Neuronal stem cell (in vitro differentiated cells): ENCODE measurements around the gene AMBRA1.

Experiments used
- DNase-seq: peaks from one replicate; pipeline ENCODE4 v3.0.0-alpha.2; 2013; ENCODE audit warnings: low spot score
- H2AFZ ChIP-seq: one replicate; pipeline ENCODE4 v1.6.1; 2013; ENCODE audit warnings: mild to moderate bottlenecking, low read length, inconsistent platforms
- H2AK5ac ChIP-seq: 2 replicates; pipeline ENCODE4 v1.6.1; 2013; ENCODE audit warnings: low read depth, mild to moderate bottlenecking, inconsistent platforms, low read length, moderate library complexity, mixed read lengths
- H2BK120ac ChIP-seq: 2 replicates; pipeline ENCODE4 v1.6.1; 2013; ENCODE audit warnings: low read depth, mild to moderate bottlenecking, inconsistent platforms, low read length, moderate library complexity, mixed read lengths
- H2BK12ac ChIP-seq: one replicate; pipeline ENCODE4 v1.6.1; 2013; ENCODE audit warnings: low read length, inconsistent platforms
- H2BK15ac ChIP-seq: 2 replicates; pipeline ENCODE4 v1.6.1; 2013; ENCODE audit warnings: mild to moderate bottlenecking, low read length, inconsistent platforms, mixed read lengths
- H2BK5ac ChIP-seq: one replicate; pipeline ENCODE4 v1.6.1; 2013; ENCODE audit warnings: inconsistent platforms, mild to moderate bottlenecking, low read length, moderate library complexity
- H3K14ac ChIP-seq: one replicate; pipeline ENCODE4 v1.6.1; 2013; ENCODE audit warnings: low read length, inconsistent platforms
- H3K18ac ChIP-seq: 2 replicates; pipeline ENCODE4 v1.6.1; 2013; ENCODE audit warnings: low read length, inconsistent platforms
- H3K23ac ChIP-seq: 2 replicates; pipeline ENCODE4 v1.6.1; 2013; ENCODE audit warnings: low read depth, mild to moderate bottlenecking, mixed read lengths, low read length, inconsistent platforms; ENCODE audit not compliant: poor library complexity
- H3K27ac ChIP-seq: replicated peaks from 3 replicates; pipeline ENCODE4 v1.5.1; 2013; ENCODE audit warnings: low read length, inconsistent platforms
- H3K27me3 ChIP-seq, 3 experiments: 2 replicates each; pipeline ENCODE4 v1.6.1; 2013; ENCODE audit warnings: low read length in 3 of 3, mild to moderate bottlenecking in 2 of 3, inconsistent platforms in 1 of 3, low read depth in 1 of 3, mixed read lengths in 1 of 3, moderate library complexity in 1 of 3; ENCODE audit not compliant: control insufficient read depth in 3 of 3, insufficient read depth in 3 of 3
- H3K36me3 ChIP-seq, 2 donors: replicated peaks in 1 of 2; 2 replicates each; pipeline ENCODE4 v1.6.1; 2013; ENCODE audit warnings: low read length in 2 of 2; ENCODE audit not compliant: control insufficient read depth in 2 of 2, insufficient read depth in 2 of 2
- H3K4ac ChIP-seq: 2 replicates; pipeline ENCODE4 v1.6.1; 2013; ENCODE audit warnings: inconsistent platforms, mild to moderate bottlenecking, low read length, moderate library complexity
- H3K4me1 ChIP-seq, 2 donors: 1 replicate in 1 of 2; 2 replicates in 1 of 2; pipeline ENCODE4 v1.6.1; 2013; ENCODE audit warnings: low read length in 2 of 2, low read depth in 1 of 2; ENCODE audit not compliant: control insufficient read depth in 2 of 2, insufficient read depth in 1 of 2
- H3K4me2 ChIP-seq: one replicate; pipeline ENCODE4 v1.6.1; 2013; ENCODE audit warnings: mild to moderate bottlenecking, low read length, inconsistent platforms; ENCODE audit not compliant: insufficient read depth, poor library complexity, severe bottlenecking
- H3K4me3 ChIP-seq, 2 donors: 2 replicates each; pipeline ENCODE4 v1.5.1; 2013; ENCODE audit warnings: low read length in 2 of 2, mild to moderate bottlenecking in 2 of 2, inconsistent platforms in 1 of 2, moderate library complexity in 1 of 2
- H3K79me1 ChIP-seq: one replicate; pipeline ENCODE4 v1.6.1; 2013; ENCODE audit warnings: low read depth, mild to moderate bottlenecking, inconsistent platforms, low read length, moderate library complexity
- H3K9ac ChIP-seq: one replicate; pipeline ENCODE4 v1.6.1; 2013; ENCODE audit warnings: mild to moderate bottlenecking, low read depth, low read length, inconsistent platforms; ENCODE audit not compliant: poor library complexity
- H3K9me3 ChIP-seq, 2 donors: replicated peaks in 1 of 2; 2 replicates each; pipeline versions ENCODE3 to v1.6.1; 2013; ENCODE audit warnings: low read length in 2 of 2, mild to moderate bottlenecking in 2 of 2, inconsistent platforms in 1 of 2, low read depth in 1 of 2, mixed read lengths in 1 of 2, moderate library complexity in 1 of 2; ENCODE audit not compliant: control insufficient read depth in 2 of 2, insufficient read depth in 1 of 2
- H4K8ac ChIP-seq: one replicate; pipeline ENCODE4 v1.6.1; 2013; ENCODE audit warnings: low read depth, mild to moderate bottlenecking, inconsistent platforms, low read length, moderate library complexity
- H4K91ac ChIP-seq: one replicate; pipeline ENCODE4 v1.6.1; 2013; ENCODE audit warnings: low read length, low read depth, mild to moderate bottlenecking, inconsistent platforms; ENCODE audit not compliant: poor library complexity
- WGBS, 2 donors: extraction: QIAGEN DNeasy Blood & Tissue Kit; methylation state at CpG; one replicate each; pipeline ENCODE4 v1.1.7; 2013; ENCODE audit warnings: missing lambda C conversion rate in 2 of 2, mixed read lengths in 1 of 2; ENCODE audit not compliant: insufficient read length in 2 of 2, insufficient replicate concordance in 1 of 2; ENCODE audit errors: extremely low coverage in 2 of 2; 5-methylcytosine and 5-hydroxymethylcytosine counted together

AMBRA1 gene

GRCh38 chr11:46554213-46555147 is 39.3 kb downstream of the AMBRA1 start:
- no peak overlapping the region for H3K27ac ChIP-seq
- H3K27me3 ChIP-seq, result no peaks in the 10 kb centered on the region
- no peak overlapping the region for H4K91ac ChIP-seq
- H3K36me3 ChIP-seq, result no peaks in the 10 kb centered on the region
- H3K4me1 ChIP-seq, result peaks cover 3 to 5% of the 10 kb centered on the region in 2 donors
- no peak overlapping the region for H3K4me3 ChIP-seq
- H3K23ac ChIP-seq, result no peak overlapping the region
- no peak overlapping the region for H3K9ac ChIP-seq
- H3K4me2 ChIP-seq, result no peak overlapping the region
- no peak overlapping the region for H4K8ac ChIP-seq
- no peak overlapping the region for H3K14ac ChIP-seq
- H3K18ac ChIP-seq, result no peak overlapping the region
- H2BK120ac ChIP-seq, result no peak overlapping the region
- H3K4ac ChIP-seq, result no peak overlapping the region
- H2AFZ ChIP-seq, result no peak overlapping the region
- H3K9me3 ChIP-seq, result peaks cover 0 to 2% of the 10 kb centered on the region in 2 donors
- no peak overlapping the region for H2AK5ac ChIP-seq
- H3K79me1 ChIP-seq, result peaks cover 3% of the 10 kb centered on the region
- no peak overlapping the region for H2BK15ac ChIP-seq
- WGBS, 2 donors, result no CpG with 5 or more reads among the region's 5 CpGs
- no peak overlapping the region for H2BK12ac ChIP-seq
- DNase-seq, result no peak
- no peak overlapping the region for H2BK5ac ChIP-seq

DNA sequence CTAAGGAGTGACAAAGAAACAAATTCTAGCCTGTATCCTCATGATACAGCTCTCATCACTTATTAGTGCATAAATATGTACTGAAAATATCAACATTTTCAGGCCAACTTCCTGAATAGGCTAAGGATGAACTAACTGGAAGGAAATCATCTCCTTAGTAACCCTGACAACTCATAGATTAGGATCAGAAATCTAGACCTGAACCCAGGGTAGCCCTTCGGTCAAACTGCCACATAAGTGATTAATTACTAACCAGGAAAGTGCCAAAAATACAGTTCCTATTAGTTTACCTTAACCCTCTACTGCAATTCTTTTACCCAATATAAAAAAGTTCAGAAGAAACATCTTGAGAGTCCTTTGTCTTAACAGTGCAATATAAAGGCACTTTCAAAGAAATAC is 40.0 kb downstream of the AMBRA1 start:
- Histone ChIP-seq H3K79me1 (no peaks in the 10 kb centered on the region), H3K9me3 (peaks cover 0 to 2% of the 10 kb centered on the region in 2 donors), H3K4me1 (peaks cover 3 to 5% of the 10 kb centered on the region in 2 donors), H3K27ac (no peak overlapping the region), H3K23ac (no peak overlapping the region), H3K14ac (no peak overlapping the region), H2AFZ (no peak overlapping the region), H3K4ac (no peak overlapping the region), H3K4me2 (no peak overlapping the region), H4K91ac (no peak overlapping the region), H3K9ac (no peak overlapping the region), H3K4me3 (no peak overlapping the region), H3K36me3 (no peaks in the 10 kb centered on the region), H2BK5ac (no peak overlapping the region), H2BK15ac (no peak overlapping the region), H2AK5ac (no peak overlapping the region), H3K27me3 (no peaks in the 10 kb centered on the region), H2BK120ac (no peak overlapping the region), H4K8ac (no peak overlapping the region), H3K18ac (no peak overlapping the region), H2BK12ac (no peak overlapping the region)
- WGBS, 2 donors, result no CpG with 5 or more reads among the region's 1 CpG
- DNase-seq, result no peak

DNA sequence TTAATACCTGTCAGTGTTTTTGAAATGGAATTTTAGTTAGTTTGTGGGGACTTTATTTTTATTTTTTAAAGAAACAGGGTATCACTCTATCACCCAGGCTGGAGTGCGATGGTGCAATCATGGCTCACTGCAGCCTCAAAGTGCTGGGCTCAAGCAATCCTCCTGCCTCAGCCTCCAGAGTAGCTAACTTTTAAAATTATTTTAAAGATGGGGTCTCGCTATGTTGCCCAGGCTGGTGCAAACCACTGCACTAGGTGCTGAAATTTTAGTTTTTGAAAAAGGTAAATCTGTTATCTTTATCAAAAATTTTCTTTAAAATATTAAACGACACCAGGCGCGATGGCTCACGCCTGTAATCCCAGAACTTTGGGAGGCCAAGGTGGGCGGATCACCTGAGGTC is 42.6 kb downstream of the AMBRA1 start:
- Histone ChIP-seq H3K23ac (no peak overlapping the region), H3K27me3 (no peaks in the 10 kb centered on the region), H2AK5ac (no peak overlapping the region), H2BK5ac (no peak overlapping the region), H4K91ac (no peak overlapping the region), H2AFZ (no peak overlapping the region), H3K4me2 (no peak overlapping the region), H3K79me1 (no peaks in the 10 kb centered on the region), H3K36me3 (peaks cover 2 to 17% of the 10 kb centered on the region in 2 donors), H3K4ac (no peak overlapping the region), H3K27ac (no peak overlapping the region), H4K8ac (no peak overlapping the region), H3K18ac (no peak overlapping the region), H2BK12ac (no peak overlapping the region), H3K4me3 (no peak overlapping the region), H3K14ac (no peak overlapping the region), H2BK15ac (no peak overlapping the region), H3K4me1 (peaks cover 3 to 5% of the 10 kb centered on the region in 2 donors), H2BK120ac (no peak overlapping the region), H3K9ac (no peak overlapping the region), H3K9me3 (peaks cover 0 to 2% of the 10 kb centered on the region in 2 donors)
- no peak for DNase-seq
- WGBS, 2 donors, result no CpG with 5 or more reads among the region's 7 CpGs

GRCh38 chr11:46547579-46547978 is 46.2 kb downstream of the AMBRA1 start:
- H3K36me3 ChIP-seq, result peaks cover 22 to 52% of the 10 kb centered on the region in 2 donors

More at GRCh38 chr11:46547579-46547978, 46.2 kb downstream of the AMBRA1 start:
- H3K27me3 ChIP-seq, result no peaks in the 10 kb centered on the region
- H3K9ac ChIP-seq, result no peak overlapping the region
- no peak overlapping the region for H2AFZ ChIP-seq
- H3K4me2 ChIP-seq, result no peak overlapping the region
- H3K4ac ChIP-seq, result no peak overlapping the region
- no peak overlapping the region for H3K4me3 ChIP-seq
- no peak for DNase-seq
- no peak overlapping the region for H2BK120ac ChIP-seq
- H3K14ac ChIP-seq, result no peak overlapping the region
- H3K4me1 ChIP-seq, result no peaks in the 10 kb centered on the region
- H3K18ac ChIP-seq, result no peak overlapping the region
- no peaks in the 10 kb centered on the region for H3K79me1 ChIP-seq
- H3K23ac ChIP-seq, result no peak overlapping the region
- H2BK15ac ChIP-seq, result no peak overlapping the region
- no peak overlapping the region for H2BK5ac ChIP-seq
- H4K91ac ChIP-seq, result no peak overlapping the region
- no peaks in the 10 kb centered on the region for H3K9me3 ChIP-seq
- H2BK12ac ChIP-seq, result no peak overlapping the region
- H2AK5ac ChIP-seq, result no peak overlapping the region
- H4K8ac ChIP-seq, result no peak overlapping the region
- H3K27ac ChIP-seq, result no peak overlapping the region
- no CpG with 5 or more reads among the region's 5 CpGs for WGBS, 2 donors
